ENCODE data around the gene GLIS1. TPM values are rescaled to one million over a fixed set of nuclear protein-coding genes. Genes with fewer than 3 reads are reported as not detected.

GLIS1 gene
- total and polyA plus RNA-seq, 2 of the 8 experiments (the other 6 are each of a cell fraction or from before 2014, with no cell fraction given): 0.15 to 0.22 TPM

DNA sequence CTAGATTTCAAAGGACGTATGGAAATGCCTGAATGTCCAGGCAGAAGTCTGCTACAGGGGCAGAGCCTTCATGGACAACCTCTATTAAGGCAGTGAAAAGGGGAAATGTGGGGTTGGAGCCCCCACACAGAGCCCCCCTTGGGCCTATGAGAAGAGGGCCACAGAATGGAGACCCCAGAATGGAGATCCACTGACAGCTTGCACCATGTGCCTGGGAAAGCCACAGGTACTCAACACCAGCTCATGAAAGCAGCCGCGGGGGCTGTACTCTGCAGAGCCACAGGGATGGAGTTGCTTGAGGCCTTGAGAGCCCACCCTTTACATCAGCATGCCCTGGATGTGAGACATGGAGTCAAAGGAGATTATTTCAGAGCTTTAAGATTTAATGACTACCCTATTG is 171.1 kb downstream of the GLIS1 start (continued):
- no peak for TF ChIP-seq CHD7 (IDR thresholded peaks at IDR 0.05; ENCODE audit: insufficient replicate concordance, low read length)
- no peak for TF ChIP-seq ASH2L (IDR thresholded peaks at IDR 0.05; ENCODE audit: low read length)
- TF ChIP-seq RFX5 (IDR thresholded peaks at IDR 0.05; ENCODE audit: borderline replicate concordance, low read depth, low read length): no peak
- TF ChIP-seq RBBP5 (IDR thresholded peaks at IDR 0.05; ENCODE audit: borderline replicate concordance, low read depth, low read length): no peak
- TF ChIP-seq NANOG (IDR thresholded peaks at IDR 0.05; ENCODE audit: insufficient read depth, low read depth, low read length, poor library complexity, severe bottlenecking): no peak
- TF ChIP-seq RXRA (IDR thresholded peaks at IDR 0.05; ENCODE audit: insufficient read depth, low read depth, low read length): no peak
- TF ChIP-seq SIRT6 (IDR thresholded peaks at IDR 0.05; ENCODE audit: low read length): no peak
- TF ChIP-seq, protein P1, sequence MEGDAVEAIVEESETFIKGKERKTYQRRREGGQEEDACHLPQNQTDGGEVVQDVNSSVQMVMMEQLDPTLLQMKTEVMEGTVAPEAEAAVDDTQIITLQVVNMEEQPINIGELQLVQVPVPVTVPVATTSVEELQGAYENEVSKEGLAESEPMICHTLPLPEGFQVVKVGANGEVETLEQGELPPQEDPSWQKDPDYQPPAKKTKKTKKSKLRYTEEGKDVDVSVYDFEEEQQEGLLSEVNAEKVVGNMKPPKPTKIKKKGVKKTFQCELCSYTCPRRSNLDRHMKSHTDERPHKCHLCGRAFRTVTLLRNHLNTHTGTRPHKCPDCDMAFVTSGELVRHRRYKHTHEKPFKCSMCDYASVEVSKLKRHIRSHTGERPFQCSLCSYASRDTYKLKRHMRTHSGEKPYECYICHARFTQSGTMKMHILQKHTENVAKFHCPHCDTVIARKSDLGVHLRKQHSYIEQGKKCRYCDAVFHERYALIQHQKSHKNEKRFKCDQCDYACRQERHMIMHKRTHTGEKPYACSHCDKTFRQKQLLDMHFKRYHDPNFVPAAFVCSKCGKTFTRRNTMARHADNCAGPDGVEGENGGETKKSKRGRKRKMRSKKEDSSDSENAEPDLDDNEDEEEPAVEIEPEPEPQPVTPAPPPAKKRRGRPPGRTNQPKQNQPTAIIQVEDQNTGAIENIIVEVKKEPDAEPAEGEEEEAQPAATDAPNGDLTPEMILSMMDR (IDR thresholded peaks at IDR 0.05; ENCODE audit: control extremely low read depth in 1 of 3, insufficient read depth in 1 of 3, low read depth in 1 of 3, low read length in 3 of 3): no peak
- no peak for TF ChIP-seq TAF7 (optimal IDR thresholded peaks at IDR 0.05; ENCODE audit: borderline replicate concordance, low read depth, low read length)

Data from H1 (cell line).